ENCODE results near the gene MYH10.

DNA sequence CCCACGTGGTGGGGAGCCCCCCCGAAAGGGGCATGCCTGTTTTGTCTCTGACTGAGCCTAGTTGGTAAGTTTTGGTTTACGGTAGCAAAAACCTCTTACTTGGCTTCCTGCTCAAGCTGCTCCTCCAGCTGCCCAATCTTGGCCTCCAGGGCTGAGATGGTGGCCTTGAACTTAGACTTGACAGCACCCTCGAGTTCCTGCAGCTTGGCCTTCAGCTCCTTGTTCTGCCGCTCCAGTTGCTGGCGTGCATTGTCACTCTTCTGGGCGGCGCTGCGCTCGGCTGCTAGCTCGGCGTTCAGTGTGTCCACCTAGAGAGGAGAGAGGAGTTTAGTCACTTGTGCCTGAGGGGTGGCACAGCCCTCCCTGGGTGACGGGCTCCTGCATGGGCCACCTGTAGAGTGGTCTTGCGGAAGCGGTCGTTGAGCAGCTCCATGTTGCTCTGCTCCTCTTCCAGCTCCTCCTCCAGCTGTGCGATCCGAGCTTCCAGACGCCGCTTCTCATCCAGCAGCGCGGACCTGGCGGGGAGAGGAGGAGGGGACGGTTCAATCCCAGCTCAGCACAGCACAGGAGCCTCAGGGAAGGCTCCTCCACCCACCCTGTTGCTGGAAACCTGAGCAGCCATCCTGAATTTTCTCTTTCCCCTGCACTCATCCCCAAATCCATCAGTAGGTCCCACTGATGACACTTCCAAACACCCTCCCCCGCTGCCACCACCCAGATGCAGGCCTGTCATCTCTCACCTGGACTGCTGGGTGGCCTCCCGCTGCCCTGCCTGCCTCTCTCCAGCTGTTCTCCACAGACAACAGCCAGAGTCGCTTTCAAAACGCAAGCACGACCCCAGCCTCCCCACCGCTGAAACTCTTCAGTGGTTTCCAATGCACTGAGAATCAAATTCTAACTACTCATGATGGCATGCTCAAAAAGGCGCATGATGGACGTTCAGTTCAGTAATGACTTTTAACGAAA lies 150.2 kb downstream of the MYH10 start:
- TF ChIP-seq EZH2 (IDR thresholded peaks at IDR 0.05; ENCODE audit: insufficient read depth, poor library complexity, severe bottlenecking): no peak
- TF ChIP-seq EZH2phosphoT487 (IDR thresholded peaks at IDR 0.05; ENCODE audit: insufficient read depth, low read depth): no peak
